MV-4-11 (cell line): Measurements from ENCODE around the gene ARHGEF16.

ENCODE experiments used
- DNase-seq: peaks from one replicate; lab custom pipeline; 2025; lab: John Stamatoyannopoulos, UW

The ARHGEF16 gene

GRCh38 chr1:3422638-3423037 is 31.8 kb upstream of the ARHGEF16 start:
- no peak for DNase-seq

DNA sequence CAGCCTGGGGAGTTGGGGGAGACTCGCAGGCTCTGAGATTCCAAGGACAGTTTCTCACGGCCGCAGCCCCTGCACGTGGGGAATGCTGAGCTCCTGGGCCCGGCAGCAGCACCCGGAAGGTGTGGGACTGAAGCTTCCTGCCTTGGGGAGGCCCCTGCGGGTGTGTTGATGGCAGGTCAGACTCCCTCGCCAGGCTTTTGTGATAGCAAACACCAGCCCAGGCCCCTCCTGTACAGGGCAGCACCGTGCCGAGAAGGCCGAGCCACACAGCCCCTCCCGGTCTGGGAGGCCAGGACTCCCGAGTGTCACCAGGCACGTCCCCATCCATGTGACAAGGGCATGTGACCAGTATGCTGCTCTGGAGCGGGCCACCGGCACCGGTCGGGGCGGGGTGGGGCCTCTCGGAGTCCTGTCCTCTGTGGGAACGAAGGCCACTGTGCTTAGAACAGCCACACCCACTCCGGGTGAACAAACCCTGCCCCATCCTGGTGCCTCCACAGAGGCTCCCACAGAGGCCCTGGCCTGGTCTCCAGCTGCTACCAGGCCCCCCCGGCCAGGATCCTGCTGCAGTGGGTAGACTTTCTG is 31.1 kb upstream of the ARHGEF16 start:
- DNase-seq, result no peak

DNA sequence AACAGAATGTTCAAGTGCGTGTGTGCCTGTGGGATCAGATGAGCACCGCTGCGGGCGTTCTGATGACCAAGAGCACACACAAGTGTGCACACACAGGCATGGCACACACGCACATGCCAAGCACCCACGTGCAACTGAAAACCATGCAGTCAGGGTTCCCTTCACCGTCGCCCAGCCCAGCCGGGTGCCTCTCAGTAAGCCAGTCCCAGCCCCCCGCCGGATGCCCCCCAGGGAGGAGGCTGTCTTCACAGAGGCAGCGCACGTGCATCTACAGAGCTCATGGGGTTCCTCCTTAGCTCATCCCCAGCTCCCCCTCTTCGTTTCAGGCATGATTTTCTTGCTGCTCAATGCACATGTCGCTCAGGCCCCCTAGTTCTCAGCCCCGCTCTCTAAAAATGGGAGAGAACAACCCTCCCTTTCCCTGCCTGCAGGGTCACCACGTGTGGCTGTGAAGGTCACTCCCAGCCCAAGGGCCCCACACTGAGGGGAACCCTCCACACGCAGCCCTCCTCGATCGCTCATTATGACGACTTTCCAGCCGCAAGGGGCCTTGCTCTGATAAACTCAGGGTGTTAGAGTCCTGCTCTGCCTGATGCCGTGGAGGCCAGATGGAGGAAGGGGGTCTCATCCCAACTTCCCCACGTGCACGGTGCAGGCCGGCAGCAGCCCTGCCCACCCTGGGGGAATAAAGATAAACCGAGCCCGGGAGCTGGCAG is 30.4 kb upstream of the ARHGEF16 start:
- DNase-seq, result no peak

GRCh38 chr1:3425486-3426215 is 28.8 kb upstream of the ARHGEF16 start:
- DNase-seq, result no peak

- no peak for DNase-seq
Measured at GRCh38 chr1:3426956-3427535, 27.4 kb upstream of the ARHGEF16 start.

DNA sequence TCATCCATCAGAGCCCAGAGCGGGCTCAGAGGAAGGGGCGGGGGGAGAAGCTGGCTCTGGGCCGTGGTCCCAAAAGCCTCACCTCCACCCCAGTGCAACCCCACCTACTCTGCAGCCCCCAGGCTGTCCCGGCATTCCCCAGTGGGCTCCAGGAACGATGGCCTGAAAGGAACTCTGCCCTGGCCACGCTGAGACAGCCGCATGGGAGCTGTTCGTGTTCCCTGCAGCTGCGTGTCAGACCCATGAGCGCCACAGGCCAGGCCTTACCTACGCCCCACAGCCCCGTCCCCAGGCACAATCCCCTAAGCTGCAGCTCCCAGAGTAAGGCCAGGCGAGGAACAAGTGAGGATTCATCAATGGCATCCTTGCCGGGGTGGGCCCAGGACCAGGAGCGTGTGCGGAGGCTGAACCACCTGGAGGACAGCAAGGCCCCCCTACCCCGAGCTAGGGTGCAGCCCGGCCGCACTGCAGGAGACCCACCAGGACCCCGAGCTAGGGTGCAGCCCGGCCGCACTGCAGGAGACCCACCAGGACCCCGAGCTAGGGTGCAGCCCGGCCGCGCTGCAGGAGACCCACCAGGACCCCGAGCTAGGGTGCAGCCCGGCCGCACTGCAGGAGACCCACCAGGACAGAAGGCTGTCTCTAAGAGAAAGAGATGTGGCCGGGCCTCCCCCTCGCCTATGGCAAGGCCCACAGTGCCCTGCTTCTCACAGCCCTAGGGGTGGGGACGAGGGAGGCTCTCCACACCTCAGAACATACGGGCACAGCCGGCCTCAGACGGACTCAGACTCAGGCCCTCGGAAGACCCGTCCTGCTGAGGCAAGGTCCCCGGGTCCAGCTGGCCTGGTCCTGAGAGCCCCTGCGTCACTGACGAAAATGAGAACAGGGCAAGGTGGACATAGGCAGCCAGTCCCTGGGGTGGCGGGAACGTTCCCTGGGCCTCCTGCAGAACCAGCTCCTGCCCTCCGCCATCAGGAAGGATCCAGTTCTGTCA is 26.5 kb upstream of the ARHGEF16 start:
- DNase-seq, result no peak

GRCh38 chr1:3428899-3429298 is 25.6 kb upstream of the ARHGEF16 start:
- no peak for DNase-seq

DNA sequence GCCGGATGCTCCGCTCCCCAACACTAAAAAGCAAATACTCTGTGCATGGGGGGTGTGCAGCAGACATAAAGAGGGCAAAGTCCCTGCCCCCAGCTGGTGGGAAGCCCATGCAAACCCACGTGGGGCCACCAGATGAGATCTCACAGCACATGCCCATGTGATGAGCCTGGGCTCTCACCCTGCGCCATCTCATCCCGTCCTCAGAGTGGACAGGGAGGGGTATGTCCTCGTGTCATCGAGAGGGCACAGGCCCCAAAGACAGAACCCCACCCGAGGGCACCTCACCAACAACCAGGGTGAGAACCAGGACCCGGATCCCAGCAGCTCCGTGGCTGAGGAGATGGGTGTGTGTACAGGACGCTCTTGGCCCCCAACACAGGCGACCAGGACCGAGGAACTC is 25.1 kb upstream of the ARHGEF16 start:
- DNase-seq, result no peak

GRCh38 chr1:3429766-3430165 is 24.7 kb upstream of the ARHGEF16 start:
- DNase-seq, result no peak

DNA sequence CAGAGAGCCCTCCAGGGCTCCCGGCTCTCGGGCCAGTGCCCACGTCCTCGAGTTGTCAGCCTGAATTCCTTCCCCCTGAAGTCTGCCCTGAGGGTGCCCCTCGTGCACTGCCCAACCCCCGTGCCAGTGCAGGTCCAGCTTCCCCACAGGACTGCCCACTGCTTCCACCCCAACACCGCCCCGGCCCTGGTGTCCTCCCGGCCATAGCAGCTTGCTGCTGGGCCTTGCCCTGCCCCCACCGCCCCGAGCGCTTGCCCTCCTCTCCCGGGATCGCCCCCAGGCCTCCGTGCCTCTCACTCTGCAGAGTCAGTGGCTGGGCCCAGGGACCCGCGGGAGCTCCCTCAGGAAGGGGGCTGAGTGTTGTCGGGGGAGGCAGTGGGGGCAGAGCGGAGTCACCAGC is 24.1 kb upstream of the ARHGEF16 start:
- no peak for DNase-seq

- DNase-seq, result no peak
Measured at GRCh38 chr1:3430820-3431219, 23.6 kb upstream of the ARHGEF16 start.

- no peak for DNase-seq
Measured at GRCh38 chr1:3431266-3431665, 23.2 kb upstream of the ARHGEF16 start.

DNA sequence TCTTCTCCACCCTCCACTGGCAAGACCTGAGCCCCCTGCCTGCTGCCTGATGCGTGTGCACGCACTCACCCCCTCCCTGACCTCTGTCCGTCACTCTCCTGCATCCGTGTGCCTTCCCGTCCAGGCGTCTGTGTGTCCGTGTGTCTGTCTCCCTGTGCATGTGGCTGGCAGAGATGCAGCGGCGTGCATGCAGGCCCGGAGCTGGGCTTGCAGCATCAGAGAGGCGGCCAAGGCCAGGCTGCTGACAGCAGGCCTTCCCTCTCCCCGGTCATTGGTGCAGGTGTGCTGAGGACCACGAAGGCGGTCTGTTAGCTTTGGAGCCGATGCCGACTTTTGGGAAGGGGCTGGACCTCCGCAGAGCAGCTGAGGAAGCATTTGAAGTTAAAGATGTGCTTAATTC is 22.8 kb upstream of the ARHGEF16 start:
- DNase-seq, result no peak

DNA sequence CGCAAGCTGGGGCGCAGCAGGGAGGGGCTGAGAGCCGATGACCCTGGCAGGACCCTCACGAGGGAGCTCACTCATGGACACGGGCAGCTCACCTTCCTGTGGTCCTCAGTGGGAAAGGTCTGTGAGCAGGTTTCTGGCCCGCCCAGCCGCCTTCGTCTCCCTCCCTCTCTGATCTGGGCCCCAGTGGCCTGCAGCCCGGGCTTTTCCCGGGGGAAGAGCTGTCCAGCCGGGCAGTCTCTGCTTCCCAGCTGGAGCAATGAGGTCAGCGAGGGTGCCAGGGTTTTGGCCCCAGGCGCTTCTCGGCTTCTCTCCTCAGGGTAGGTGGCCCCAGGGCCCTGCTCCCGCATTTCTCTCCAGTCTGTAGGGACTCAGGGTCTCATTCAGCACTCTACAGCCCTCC is 22.2 kb upstream of the ARHGEF16 start:
- DNase-seq, result no peak

DNA sequence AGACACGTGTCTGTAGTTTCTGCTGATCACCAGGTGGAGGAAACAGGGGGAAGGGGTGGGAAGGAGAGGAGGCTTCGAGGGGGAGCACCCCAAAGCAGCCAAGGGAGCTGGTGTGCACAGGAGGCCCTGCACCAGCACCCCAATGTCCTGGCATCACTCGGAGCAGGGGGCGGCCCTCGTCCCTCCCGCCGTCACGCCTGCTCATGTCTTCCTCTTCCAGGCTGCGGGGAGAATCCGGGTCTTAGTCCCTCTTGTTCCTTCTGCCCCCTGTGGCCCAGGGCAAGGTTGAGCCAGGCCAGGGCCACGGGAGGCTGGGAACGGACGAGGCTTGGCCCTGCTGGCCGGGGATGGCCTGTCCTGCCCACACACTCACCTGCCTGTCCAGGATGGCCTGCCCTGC is 21.4 kb upstream of the ARHGEF16 start:
- no peak for DNase-seq

GRCh38 chr1:3433596-3434320 is 20.7 kb upstream of the ARHGEF16 start:
- no peak for DNase-seq

DNA sequence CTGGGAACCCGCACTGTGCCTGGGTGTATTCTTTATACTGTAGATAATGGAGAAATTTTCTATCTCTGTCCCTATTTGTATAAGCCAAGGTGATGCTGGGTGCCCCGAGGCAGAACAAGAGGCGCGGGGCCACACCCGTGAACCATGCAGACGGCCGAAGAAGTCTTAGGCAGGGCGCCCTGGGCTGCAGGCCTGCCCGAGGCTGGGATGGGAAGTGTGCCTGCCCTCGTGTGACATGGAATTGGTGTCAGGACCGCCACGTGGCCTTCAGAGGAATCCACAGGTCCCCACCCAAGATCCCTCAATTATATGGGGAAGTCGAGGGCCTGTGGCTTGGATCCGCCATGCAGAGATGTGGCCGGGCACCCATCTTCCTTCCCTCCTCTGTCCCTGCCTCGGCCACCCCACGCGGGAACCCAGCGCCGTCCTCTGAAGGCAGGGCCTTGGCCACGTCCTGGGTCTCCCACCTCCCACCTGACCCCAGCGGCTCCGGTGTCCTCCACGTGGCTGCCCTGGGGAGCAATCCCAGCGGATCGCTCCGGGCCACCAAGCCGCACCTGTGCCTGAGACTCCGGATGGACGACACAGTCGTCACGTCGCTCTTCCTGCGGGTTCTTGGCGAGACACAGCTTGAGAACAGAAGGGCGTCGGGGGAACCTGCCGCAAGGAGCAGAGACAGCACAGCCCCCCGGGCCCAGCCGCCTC is 19.9 kb upstream of the ARHGEF16 start:
- no peak for DNase-seq

GRCh38 chr1:3435666-3436065 is 18.8 kb upstream of the ARHGEF16 start:
- no peak for DNase-seq

GRCh38 chr1:3436451-3436850 is 18.0 kb upstream of the ARHGEF16 start:
- DNase-seq, result no peak

DNA sequence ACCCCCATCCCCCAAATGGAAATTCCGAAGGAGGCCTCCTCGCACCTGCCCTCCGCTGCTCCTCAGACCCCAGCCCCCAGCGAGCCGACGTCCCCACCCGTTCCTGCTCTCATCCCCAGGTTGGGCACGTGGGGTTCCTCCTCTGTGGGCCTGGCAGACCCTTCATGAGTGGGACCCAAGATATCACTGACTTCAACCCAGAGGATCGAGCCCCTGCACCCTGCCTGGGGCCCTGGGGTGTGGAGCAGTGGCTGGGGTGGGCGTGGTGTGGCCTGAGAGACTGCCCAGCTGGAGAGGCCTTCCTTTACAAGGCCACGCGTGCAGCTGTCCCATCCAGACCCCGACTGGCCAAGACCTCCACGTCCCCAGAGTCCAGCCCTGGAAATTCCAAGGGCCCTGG is 17.6 kb upstream of the ARHGEF16 start:
- no peak for DNase-seq
